Measurements from ENCODE around the gene LYSMD1. TPM values are rescaled to one million over a fixed set of nuclear protein-coding genes. Genes with fewer than 3 reads are reported as not detected.

Gene LYSMD1, protein sequence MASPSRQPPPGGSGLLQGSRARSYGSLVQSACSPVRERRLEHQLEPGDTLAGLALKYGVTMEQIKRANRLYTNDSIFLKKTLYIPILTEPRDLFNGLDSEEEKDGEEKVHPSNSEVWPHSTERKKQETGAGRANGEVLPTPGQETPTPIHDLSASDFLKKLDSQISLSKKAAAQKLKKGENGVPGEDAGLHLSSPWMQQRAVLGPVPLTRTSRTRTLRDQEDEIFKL
- total RNA-seq (2021; ENCODE audit: unreplicated experiment) (5.1 TPM), Bru-seq, nascent RNA (percentile 61 among the genes with signal in this experiment), BruChase-seq, experiment 1, labeled RNA remaining after a 2-hour chase (percentile 79 among the genes with signal in this experiment), BruChase-seq, experiment 2, labeled RNA remaining after a 6-hour chase (percentile 68 among the genes with signal in this experiment)
- polyA plus RNA-seq (2012; ENCODE audit: insufficient read length), result 6.5 TPM
- long read RNA-seq, partial matches to known transcripts, result 0 of 4 reads
- long read RNA-seq, other reads (novel, unspliced or antisense), result 1 of 4 reads

DNA sequence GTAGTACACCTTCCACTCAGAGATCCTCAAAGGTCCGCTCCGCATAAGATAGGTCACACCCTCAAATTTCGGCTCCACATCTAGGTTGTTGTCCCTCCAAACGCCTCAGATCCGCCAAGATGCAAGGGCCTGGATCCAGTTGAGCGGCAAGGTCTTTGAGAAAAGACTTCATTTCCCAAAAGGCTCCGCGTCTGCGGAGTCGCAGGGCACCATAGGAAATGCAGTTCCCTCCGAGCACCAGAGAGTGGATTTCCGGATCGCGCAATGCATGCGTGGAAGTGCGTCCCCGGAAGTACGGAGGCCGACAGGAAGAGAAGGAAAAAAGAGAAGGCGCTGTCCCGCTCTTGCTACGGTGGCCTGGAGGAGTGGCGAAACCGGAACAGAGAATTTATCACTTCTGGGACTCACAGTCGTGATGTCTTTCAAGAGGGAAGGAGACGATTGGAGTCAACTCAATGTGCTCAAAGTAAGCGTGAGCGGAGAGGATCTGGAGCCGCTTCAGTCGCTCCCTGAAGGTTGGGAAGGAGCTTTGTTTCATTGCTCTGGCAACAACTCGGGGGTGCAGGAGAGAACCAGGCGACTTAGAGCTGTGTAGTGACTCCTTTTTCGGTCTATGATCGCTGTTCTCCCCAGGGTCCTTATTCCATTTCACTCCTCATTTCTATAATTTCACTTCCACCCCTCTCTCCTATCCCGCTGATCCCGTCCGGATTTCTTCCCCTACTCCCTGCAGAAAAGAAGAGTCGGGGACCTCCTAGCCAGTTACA lies at the start of gene LYSMD1, which contains the start of gene SCNM1:
TSS of gene LYSMD1 (minus strand) at position 165 of the 767 bp plus-strand sequence. CDS start 644 bp downstream, outside the sequence.
TSS of gene SCNM1 (plus strand) at position 407 of the 767 bp plus-strand sequence. CDS start at position 416, 9 bp downstream.
- Histone ChIP-seq H3K36me3 (ENCODE audit: control insufficient read depth, insufficient read depth, low read length) (peaks cover 9% of the 10 kb centered on the region), H3K27me3 (ENCODE audit: control insufficient read depth, insufficient read depth, low read length) (no peaks in the 10 kb centered on the region), H3K9me3 (ENCODE audit: control insufficient read depth, insufficient read depth, low read depth, low read length) (no peaks in the 10 kb centered on the region), H3K27ac (ENCODE audit: low read length) (peak within 1 kb of the TSS; percentile 99), H3K4me3 (ENCODE audit: low read depth in 2 of 2, low read length in 2 of 2) (peak within 1 kb of the TSS; percentile 83 to 92), H3K4me1 (ENCODE audit: control insufficient read depth, insufficient read depth, low read length) (peaks cover 16% of the 10 kb centered on the region)
- DNase-seq (ENCODE audit: low read depth, low spot score) (peak; percentile 92), ATAC-seq (peak; percentile 98)
- TSS peak; percentile 95 for BruUV-seq (replicated peaks)
- CTCF ChIA-PET, result interaction anchor here (0.6 to 0.7 kb wide), 2 partner anchors 57 to 189 kb away, joined by 4 to 7 read pairs; no protein-coding TSS in a partner anchor
- in situ Hi-C loops (cut with HindIII; ENCODE audit: low pct_unique_long_range_greater_than_20kb, low sequenced_read_pairs) (no loop called here), intact Hi-C loops (cut with micrococcal nuclease; ENCODE audit: unreplicated experiment) (no loop called here)
- POLR2A ChIA-PET, result interaction anchor here (0.5 to 0.6 kb wide), 2 partner anchors 63 to 488 kb away, joined by 3 read pairs; no protein-coding TSS in a partner anchor
- TF ChIP-seq TCF7L2 (IDR thresholded peaks at IDR 0.05; ENCODE audit: low read depth, low read length) (peak; percentile 92), POLR2AphosphoS5 (IDR thresholded peaks at IDR 0.05; ENCODE audit: low read depth, low read length) (peak; percentile 51; the same call in 1 of the 2 replicates), SIN3A (IDR thresholded peaks at IDR 0.05; ENCODE audit: borderline replicate concordance, insufficient read depth, low read depth, low read length) (peak; percentile 91)
- TF ChIP-seq, protein P1, sequence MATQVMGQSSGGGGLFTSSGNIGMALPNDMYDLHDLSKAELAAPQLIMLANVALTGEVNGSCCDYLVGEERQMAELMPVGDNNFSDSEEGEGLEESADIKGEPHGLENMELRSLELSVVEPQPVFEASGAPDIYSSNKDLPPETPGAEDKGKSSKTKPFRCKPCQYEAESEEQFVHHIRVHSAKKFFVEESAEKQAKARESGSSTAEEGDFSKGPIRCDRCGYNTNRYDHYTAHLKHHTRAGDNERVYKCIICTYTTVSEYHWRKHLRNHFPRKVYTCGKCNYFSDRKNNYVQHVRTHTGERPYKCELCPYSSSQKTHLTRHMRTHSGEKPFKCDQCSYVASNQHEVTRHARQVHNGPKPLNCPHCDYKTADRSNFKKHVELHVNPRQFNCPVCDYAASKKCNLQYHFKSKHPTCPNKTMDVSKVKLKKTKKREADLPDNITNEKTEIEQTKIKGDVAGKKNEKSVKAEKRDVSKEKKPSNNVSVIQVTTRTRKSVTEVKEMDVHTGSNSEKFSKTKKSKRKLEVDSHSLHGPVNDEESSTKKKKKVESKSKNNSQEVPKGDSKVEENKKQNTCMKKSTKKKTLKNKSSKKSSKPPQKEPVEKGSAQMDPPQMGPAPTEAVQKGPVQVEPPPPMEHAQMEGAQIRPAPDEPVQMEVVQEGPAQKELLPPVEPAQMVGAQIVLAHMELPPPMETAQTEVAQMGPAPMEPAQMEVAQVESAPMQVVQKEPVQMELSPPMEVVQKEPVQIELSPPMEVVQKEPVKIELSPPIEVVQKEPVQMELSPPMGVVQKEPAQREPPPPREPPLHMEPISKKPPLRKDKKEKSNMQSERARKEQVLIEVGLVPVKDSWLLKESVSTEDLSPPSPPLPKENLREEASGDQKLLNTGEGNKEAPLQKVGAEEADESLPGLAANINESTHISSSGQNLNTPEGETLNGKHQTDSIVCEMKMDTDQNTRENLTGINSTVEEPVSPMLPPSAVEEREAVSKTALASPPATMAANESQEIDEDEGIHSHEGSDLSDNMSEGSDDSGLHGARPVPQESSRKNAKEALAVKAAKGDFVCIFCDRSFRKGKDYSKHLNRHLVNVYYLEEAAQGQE (IDR thresholded peaks at IDR 0.05; ENCODE audit: insufficient read depth in 1 of 2, low read depth in 2 of 2, low read length in 1 of 2), result peak in 1 of 2 experiments; percentile 64; a peak in 1 of 4 replicates
- TF ChIP-seq, protein P2, sequence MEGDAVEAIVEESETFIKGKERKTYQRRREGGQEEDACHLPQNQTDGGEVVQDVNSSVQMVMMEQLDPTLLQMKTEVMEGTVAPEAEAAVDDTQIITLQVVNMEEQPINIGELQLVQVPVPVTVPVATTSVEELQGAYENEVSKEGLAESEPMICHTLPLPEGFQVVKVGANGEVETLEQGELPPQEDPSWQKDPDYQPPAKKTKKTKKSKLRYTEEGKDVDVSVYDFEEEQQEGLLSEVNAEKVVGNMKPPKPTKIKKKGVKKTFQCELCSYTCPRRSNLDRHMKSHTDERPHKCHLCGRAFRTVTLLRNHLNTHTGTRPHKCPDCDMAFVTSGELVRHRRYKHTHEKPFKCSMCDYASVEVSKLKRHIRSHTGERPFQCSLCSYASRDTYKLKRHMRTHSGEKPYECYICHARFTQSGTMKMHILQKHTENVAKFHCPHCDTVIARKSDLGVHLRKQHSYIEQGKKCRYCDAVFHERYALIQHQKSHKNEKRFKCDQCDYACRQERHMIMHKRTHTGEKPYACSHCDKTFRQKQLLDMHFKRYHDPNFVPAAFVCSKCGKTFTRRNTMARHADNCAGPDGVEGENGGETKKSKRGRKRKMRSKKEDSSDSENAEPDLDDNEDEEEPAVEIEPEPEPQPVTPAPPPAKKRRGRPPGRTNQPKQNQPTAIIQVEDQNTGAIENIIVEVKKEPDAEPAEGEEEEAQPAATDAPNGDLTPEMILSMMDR (IDR thresholded peaks at IDR 0.05), result no peak

DNA sequence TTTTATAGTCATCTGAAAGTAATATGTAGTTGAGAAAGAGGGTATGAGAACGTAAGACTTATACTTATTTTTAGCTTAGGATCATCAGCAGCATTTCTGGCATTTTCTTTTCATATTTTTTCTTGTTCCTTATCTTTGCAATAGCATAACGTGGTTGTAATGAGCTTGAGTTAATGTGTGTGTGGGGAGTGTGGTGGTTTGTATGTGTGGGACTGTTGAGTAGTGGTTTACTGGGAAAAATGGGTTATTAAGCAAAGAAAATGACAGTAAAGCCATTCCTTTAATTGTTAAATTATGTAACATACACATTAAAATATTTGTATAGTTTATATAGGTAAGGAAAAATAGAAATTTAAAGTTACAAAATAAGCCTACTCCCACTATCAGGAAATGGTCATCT lies 47.9 kb upstream of the LYSMD1 start:
- H3K36me3 ChIP-seq (ENCODE audit: control insufficient read depth, insufficient read depth, low read length), result 0 out of 2 replicates have a peak, but pooled peaks cover 3% of the 10 kb centered on the region
- CTCF ChIA-PET, result no interaction called here
- no peak overlapping the region for H3K27ac ChIP-seq (ENCODE audit: low read length)
- no peak for TF ChIP-seq SIN3A (IDR thresholded peaks at IDR 0.05; ENCODE audit: borderline replicate concordance, insufficient read depth, low read depth, low read length)
- no peak overlapping the region for H3K4me3 ChIP-seq (ENCODE audit: low read depth in 2 of 2, low read length in 2 of 2)
- intact Hi-C loops (cut with micrococcal nuclease; ENCODE audit: unreplicated experiment), result no loop called here
- POLR2A ChIA-PET, result interaction anchor here (0.5 kb wide), 2 partner anchors 10 to 1766 kb away, joined by 3 to 7 read pairs; no protein-coding TSS in a partner anchor
- no peaks in the 10 kb centered on the region for H3K4me1 ChIP-seq (ENCODE audit: control insufficient read depth, insufficient read depth, low read length)
- DNase-seq (ENCODE audit: low read depth, low spot score) (no peak), ATAC-seq (no peak)
- TSS peak; percentile 28 for BruUV-seq (replicated peaks)
- in situ Hi-C loops (cut with HindIII; ENCODE audit: low pct_unique_long_range_greater_than_20kb, low sequenced_read_pairs), result no loop called here
- H3K9me3 ChIP-seq (ENCODE audit: control insufficient read depth, insufficient read depth, low read depth, low read length), result no peaks in the 10 kb centered on the region
- no peaks in the 10 kb centered on the region for H3K27me3 ChIP-seq (ENCODE audit: control insufficient read depth, insufficient read depth, low read length)

Data from Panc1 (cell line).